GM12878 (cell line): ENCODE results near the gene IER5. TPM values are rescaled to one million over a fixed set of nuclear protein-coding genes. Genes with fewer than 3 reads are reported as not detected.

Experiments used
- ATAC-seq: fragments of 200-7000 bp; cut with Tn5 transposase; 3 replicates; pipeline ENCODE4 v1.9.1; 2020; ENCODE audit warnings: mild to moderate bottlenecking, moderate library complexity
- BruUV-seq: library from RNA; stranded (reverse); fragments of 400-500 nt; replicated peaks from 2 replicates; lab custom pipeline; 2021; lab: Mats Ljungman, UMichigan
- CTCF ChIA-PET: fragments of 300-600 bp; sonication (Branson Sonifier 250); formaldehyde crosslinking; extraction: SDS; loops from one replicate; lab custom pipeline; 2021; ENCODE audit warnings: inconsistent platforms; lab: Yijun Ruan, JAX
- POLR2A ChIA-PET: fragments of 350-600 bp; formaldehyde crosslinking; extraction: SDS; loops from one replicate; lab custom pipeline; 2021; ENCODE audit warnings: inconsistent platforms; lab: Charles Lee
- RAD21 ChIA-PET: fragments of 300-600 bp; sonication (Branson Sonifier 250); formaldehyde crosslinking; loops from one replicate; lab custom pipeline; 2023; ENCODE audit warnings: antibody characterized with exemption; ENCODE audit not compliant: unreplicated experiment; lab: Charles Lee
- SMC1A ChIA-PET: fragments of 300-600 bp; sonication (Branson Sonifier 250); formaldehyde crosslinking; loops from one replicate; lab custom pipeline; 2023; ENCODE audit not compliant: unreplicated experiment, uncharacterized antibody; lab: Charles Lee
- DNase-seq: peaks from one replicate; pipeline ENCODE4 v3.0.0-alpha.2; 2011; ENCODE audit warnings: low read depth, low spot score
- FAIRE-seq: peaks from 3 replicates; lab custom pipeline; 2011; peaks lifted over from hg19 to GRCh38; lab: Jason Lieb, UNC
- H2AFZ ChIP-seq: 2 replicates; pipeline ENCODE4 v1.6.0; 2011; ENCODE audit warnings: low read depth, low read length, control low read depth; ENCODE audit not compliant: control insufficient read depth
- H3K27ac ChIP-seq: 2 replicates; pipeline ENCODE4 v1.5.1; 2011; ENCODE audit warnings: control low read depth; ENCODE audit not compliant: control insufficient read depth, insufficient read depth
- H3K27me3 ChIP-seq, 2 experiments: replicated peaks in 1 of 2; 2 replicates each; pipeline versions ENCODE4 v1.6.0 to v1.6.1; 2011; ENCODE audit warnings: low read length in 1 of 2; ENCODE audit not compliant: control insufficient read depth in 2 of 2, insufficient read depth in 2 of 2
- H3K36me3 ChIP-seq, 2 experiments: 2 replicates each; pipeline ENCODE4 v1.5.1; 2011; ENCODE audit warnings: low read length in 1 of 2; ENCODE audit not compliant: control insufficient read depth in 2 of 2, insufficient read depth in 2 of 2
- H3K4me1 ChIP-seq: 2 replicates; pipeline ENCODE4 v1.6.1; 2011; ENCODE audit warnings: mild to moderate bottlenecking, low read length, moderate library complexity, mixed read lengths; ENCODE audit not compliant: control insufficient read depth, insufficient read depth
- H3K4me2 ChIP-seq: 2 replicates; pipeline ENCODE4 v1.6.0; 2011; ENCODE audit warnings: control low read depth; ENCODE audit not compliant: control insufficient read depth, insufficient read depth
- H3K4me3 ChIP-seq: fragments of 200-600 bp; sonication (generic); 2 replicates; pipeline ENCODE4 v1.5.1; 2016
- H3K79me2 ChIP-seq: 2 replicates; pipeline ENCODE4 v1.6.0; 2011; ENCODE audit warnings: low read length; ENCODE audit not compliant: control insufficient read depth, insufficient read depth
- H3K9ac ChIP-seq: 2 replicates; pipeline ENCODE4 v1.8.0; 2011; ENCODE audit warnings: low read length, control low read depth, mixed read lengths; ENCODE audit not compliant: control insufficient read depth, insufficient read depth
- H3K9me3 ChIP-seq: replicated peaks from 3 replicates; pipeline ENCODE4 v1.5.1; 2011; ENCODE audit warnings: mild to moderate bottlenecking, low read length; ENCODE audit not compliant: control insufficient read depth, insufficient read depth
- H4K20me1 ChIP-seq: 2 replicates; pipeline ENCODE4 v1.6.0; 2011; ENCODE audit not compliant: control insufficient read depth, insufficient read depth
- ETV6 ChIP-seq, 2 experiments: fragments of 450-650 bp in 1 of 2; IDR thresholded peaks in 1 of 2; conservative IDR thresholded peaks in 1 of 2; 2 replicates each; pipeline ENCODE4 v1.6.1; 2014; ENCODE audit warnings: antibody characterized with exemption in 1 of 2, borderline replicate concordance in 1 of 2, low read depth in 1 of 2, mild to moderate bottlenecking in 1 of 2, moderate library complexity in 1 of 2
- WGBS: methylation state at CpG from one replicate; pipeline ENCODE4 v1.1.6; 2016; ENCODE audit warnings: low lambda C conversion rate; ENCODE audit not compliant: insufficient replicate concordance, insufficient coverage; ENCODE audit errors: missing lambda C conversion rate; 5-methylcytosine and 5-hydroxymethylcytosine counted together
- in situ Hi-C: fragments of 300-500 bp; cut with MboI; formaldehyde crosslinking; loops from 9 replicates; pipeline ENCODE4 v1.14.3; 2018; ENCODE audit warnings: mixed read lengths
- intact Hi-C: fragments of 100-400 bp; cut with micrococcal nuclease; formaldehyde crosslinking; loops from one replicate; pipeline ENCODE4 v1.14.2; 2022; ENCODE audit not compliant: unreplicated experiment
- polyA plus RNA-seq, 11 experiments: library from polyadenylated mRNA; depleted of rRNA in 4 of 11; unstranded in 6 of 11; stranded (reverse) in 5 of 11; fragments of >200 nt; fragmentation: Nextera tagmentation in 4 of 11; fragmentation: Illumina TruSeq in 1 of 11; extraction: Ambion mirVana in 4 of 11; extraction: Trizol in 1 of 11; gene quantifications; 1 replicate in 1 of 11; 2 replicates in 10 of 11; pipeline versions ENCODE4 v1.2.1 to v1.2.3, GENCODE V29; 2011 to 2016; ENCODE audit warnings: inconsistent platforms in 2 of 11, missing spikeins in 2 of 11, low read depth in 1 of 11
- total RNA-seq, 4 experiments: library from RNA; depleted of rRNA in 3 of 4; stranded (reverse); fragments of >200 nt in 3 of 4; fragmentation: Illumina TruSeq in 1 of 4; extraction: Trizol in 1 of 4; gene quantifications; 2 replicates each; pipeline versions ENCODE4 v1.2.1 to v1.2.3, GENCODE V29; 2013 to 2021
- TF ChIP-seq, protein P1 (sequence below): fragments of 450-650 bp; IDR thresholded peaks from 2 replicates; pipeline ENCODE4 v1.6.1; 2017; ENCODE audit warnings: mild to moderate bottlenecking

IER5 gene
- total and polyA plus RNA-seq, 10 of the 15 experiments (the other 5 are each of a cell fraction or from before 2014, with no cell fraction given), result 4.3 to 75.2 (median 30.5) TPM

- Histone ChIP-seq H3K9me3 (no peaks in the 10 kb centered on the region), H3K27ac (no peak overlapping the region), H2AFZ (no peak overlapping the region), H3K9ac (no peak overlapping the region), H3K36me3 (no peaks in the 10 kb centered on the region), H3K79me2 (peaks cover 7% of the 10 kb centered on the region), H4K20me1 (no peaks in the 10 kb centered on the region), H3K4me1 (peaks cover 58% of the 10 kb centered on the region), H3K27me3 (no peaks in the 10 kb centered on the region)
- 100% methylated on average over 4 of the region's 4 CpGs for WGBS
- ChIA-PET RAD21 (interaction anchor here (1.0 to 21.2 kb wide), 5 partner anchors 9 to 113 kb away, joined by 3 to 966 read pairs (median 17); partner anchors contain the start of gene IER5), SMC1A (interaction anchor here (1.1 to 36.3 kb wide), 4 partner anchors 14 to 88 kb away, joined by 3 to 1399 read pairs (median 38); partner anchors contain the start of gene IER5), POLR2A (interaction anchor here (1.8 to 8.2 kb wide), 4 partner anchors 14 to 35 kb away, joined by 10 to 256 read pairs (median 42); no protein-coding TSS in a partner anchor)
- FAIRE-seq, result no peak
- BruUV-seq, result no TSS peak
- in situ Hi-C loops (no loop called here), intact Hi-C loops (no loop called here)
- no peak for DNase-seq
- TF ChIP-seq ETV6 (conservative IDR thresholded peaks at IDR 0.05 in 1 of 2, IDR thresholded peaks at IDR 0.05 in 1 of 2; ENCODE audit: borderline replicate concordance in 1 of 2, low read depth in 1 of 2), result no peak
- TF ChIP-seq, protein P1, sequence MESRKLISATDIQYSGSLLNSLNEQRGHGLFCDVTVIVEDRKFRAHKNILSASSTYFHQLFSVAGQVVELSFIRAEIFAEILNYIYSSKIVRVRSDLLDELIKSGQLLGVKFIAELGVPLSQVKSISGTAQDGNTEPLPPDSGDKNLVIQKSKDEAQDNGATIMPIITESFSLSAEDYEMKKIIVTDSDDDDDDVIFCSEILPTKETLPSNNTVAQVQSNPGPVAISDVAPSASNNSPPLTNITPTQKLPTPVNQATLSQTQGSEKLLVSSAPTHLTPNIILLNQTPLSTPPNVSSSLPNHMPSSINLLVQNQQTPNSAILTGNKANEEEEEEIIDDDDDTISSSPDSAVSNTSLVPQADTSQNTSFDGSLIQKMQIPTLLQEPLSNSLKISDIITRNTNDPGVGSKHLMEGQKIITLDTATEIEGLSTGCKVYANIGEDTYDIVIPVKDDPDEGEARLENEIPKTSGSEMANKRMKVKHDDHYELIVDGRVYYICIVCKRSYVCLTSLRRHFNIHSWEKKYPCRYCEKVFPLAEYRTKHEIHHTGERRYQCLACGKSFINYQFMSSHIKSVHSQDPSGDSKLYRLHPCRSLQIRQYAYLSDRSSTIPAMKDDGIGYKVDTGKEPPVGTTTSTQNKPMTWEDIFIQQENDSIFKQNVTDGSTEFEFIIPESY, result 0 out of 2 replicates have a peak, but pooled peaks have one; percentile 10
- TF ChIP-seq, all 136 proteins: peak for 1
- CTCF ChIA-PET, result interaction anchor here (0.6 to 36.6 kb wide), 4 partner anchors 16 to 305 kb away, joined by 4 to 1067 read pairs (median 28); partner anchors contain the start of gene IER5
- ATAC-seq, result no peak
- no peak overlapping the region for H3K4me3 ChIP-seq
- H3K4me2 ChIP-seq, result no peak overlapping the region
These were observed 37.8 kb downstream of the IER5 start for GRCh38 chr1:181126289-181126688.
